Measurements from ENCODE around the gene SDC1.

SDC1 gene

DNA sequence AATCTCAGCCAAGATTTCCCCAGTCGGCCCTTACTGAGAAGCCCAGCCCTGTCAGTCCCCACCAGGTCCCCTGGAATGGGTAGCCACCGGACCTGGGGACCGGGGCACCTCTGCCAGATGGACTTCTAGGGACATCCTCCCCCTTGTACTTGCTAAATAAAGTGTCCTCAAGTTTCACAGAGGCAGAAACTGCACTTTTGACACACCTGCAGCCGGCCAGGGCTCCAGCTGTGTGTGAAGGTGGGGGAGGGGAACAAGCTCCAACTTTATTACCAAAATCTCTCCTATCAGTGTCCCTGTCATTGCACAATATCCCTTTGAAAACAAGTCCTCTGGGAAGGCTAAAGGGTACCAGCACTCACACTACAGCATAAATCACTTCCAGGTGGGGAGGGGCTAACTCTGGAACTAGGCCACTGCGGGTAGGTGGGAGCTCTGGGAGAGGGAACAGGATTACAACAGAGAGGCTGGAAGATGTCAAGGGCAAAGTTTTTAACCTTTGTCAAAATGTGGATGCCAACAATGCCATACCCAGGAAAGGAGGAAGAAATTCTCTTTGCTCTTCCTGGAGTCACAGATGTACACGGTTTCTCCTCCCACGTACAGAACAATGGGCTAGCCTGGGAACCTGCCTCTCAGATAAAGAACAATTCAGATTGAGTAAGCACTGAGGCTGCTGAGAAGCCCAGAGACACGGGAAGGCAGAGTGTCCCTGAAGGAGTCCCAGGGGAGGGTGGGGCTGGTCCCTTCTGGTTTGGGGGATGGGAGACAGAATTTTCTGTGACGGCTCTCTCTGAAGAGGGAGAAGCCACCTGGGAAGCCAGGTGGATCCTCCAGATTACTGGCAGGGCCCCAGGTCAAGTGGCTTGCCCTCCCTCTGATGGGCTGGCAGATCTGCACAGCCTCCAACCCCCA, 11.0 kb downstream of the SDC1 start:
- no peak for DNase-seq (ENCODE audit: low read depth)

DNA sequence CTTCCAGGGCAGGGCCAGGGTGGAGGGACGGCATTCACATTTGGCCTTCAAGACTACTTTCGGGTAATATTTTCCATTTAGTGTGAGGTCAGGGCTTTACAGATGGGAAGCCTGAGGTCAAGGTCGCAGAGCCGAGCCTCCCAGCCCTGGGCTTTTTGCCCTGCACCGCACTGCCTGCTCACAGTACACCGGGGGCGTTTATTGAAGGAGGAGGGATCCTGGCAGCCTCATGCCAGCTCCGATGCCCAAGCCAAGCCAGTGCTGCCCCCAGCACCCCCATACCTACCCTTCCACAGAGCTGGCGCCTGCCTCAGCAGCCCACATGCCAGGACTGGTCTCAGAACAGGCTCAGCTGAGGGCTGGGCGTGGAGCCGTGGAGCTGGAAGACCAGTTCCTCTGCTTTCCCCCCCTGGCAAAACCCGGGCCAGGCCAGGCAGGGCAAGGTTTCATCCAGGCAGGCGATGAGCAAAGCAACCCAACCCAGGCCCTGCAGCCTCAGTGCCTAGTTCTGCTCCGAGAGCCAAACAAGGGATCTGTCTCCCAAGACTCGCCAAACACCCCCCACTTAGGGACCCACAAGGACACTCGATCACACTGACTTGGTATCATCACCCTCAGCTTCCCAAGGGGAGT, 11.9 kb downstream of the SDC1 start:
- no peak for DNase-seq (ENCODE audit: low read depth)

DNA sequence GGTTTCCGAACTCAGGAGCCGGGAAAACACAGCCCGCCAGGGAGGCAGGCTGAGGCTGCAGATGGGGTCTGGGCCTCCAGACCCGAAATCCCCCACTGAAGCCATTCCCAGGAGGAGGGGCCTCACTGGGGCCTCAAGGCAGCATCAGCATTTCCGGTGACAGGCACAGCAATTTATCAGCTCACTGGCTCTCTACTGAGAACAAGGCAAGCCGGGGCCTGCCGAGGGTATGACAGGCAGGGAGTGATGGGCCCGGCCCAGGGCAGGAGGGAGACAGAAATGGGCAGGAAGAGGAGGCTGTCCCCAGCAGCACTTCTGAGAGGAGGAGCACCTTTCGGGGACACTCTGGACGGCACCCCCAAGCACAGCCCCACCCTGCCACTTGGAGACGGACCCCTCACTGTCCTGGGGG, 12.5 kb downstream of the SDC1 start:
- DNase-seq (ENCODE audit: low read depth), result peak; percentile 73

DNA sequence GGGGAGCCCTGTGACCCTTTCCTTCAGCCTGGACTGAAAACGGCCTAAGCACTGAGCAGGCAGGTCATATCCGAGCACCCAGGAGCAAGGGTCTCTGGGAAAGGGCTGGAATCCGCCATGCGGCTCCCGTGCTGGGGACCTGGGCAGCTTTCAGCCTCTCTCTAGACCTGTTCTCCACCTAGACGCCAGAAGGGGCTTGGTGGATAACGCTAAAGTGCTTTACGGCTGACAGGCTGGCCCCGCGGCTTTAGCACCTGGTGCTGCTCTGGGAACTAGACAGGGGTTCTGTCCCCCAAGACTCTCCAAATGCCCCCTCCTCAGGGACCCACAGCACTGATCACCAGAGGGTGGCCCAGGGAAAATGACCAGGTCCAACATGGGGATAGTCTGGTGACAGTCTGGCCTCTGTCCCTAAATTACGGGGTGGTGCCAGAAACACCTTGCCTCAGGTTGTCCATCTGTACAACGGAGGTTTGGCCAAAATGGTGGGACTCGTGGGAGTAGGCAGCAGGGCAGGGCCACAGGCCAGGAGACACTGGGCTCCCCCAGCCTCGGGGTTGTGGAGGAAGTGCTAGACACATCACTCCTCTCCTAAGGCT, 13.0 kb downstream of the SDC1 start:
- no peak for DNase-seq (ENCODE audit: low read depth)

DNA sequence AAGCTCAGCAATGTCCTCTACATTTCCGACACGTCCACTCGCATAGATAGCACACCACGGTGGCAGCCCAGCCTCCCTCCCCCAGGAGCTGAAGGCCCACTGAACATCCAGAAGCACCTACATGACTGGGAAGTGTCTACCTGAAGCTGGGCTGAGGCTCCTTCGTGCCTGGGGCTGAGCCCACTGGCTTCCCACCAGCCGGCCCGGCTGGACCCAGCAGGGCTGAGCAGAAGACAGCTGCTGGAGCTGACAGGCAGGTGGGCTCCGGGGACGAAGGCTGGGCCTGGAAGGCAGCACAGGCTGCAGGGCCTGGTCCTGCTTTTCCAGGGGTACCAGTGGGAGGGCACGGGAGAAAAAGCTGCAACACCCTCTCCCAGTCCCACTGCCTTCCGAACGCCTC, 13.5 kb downstream of the SDC1 start:
- DNase-seq (ENCODE audit: low read depth), result no peak

DNA sequence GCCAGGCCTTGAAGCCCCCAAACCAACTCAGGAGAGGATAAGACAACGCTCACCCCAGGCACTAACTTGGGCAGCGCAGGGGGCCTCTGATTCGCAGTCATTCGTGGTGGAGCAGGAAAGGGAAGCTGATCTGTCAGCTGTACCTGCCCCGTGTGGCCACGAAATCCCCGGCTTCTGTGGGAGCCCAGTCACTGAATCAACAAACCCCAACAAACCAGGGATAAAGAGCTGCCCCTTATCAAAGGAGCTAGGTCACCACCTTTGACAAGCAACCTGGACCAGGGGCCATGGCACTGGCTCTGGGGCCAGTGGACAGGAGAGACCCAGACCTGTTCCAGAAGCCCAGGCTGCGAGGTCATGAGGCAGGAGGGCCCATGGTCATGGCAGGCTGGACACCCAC, 14.5 kb downstream of the SDC1 start:
- DNase-seq (ENCODE audit: low read depth), result no peak

DNA sequence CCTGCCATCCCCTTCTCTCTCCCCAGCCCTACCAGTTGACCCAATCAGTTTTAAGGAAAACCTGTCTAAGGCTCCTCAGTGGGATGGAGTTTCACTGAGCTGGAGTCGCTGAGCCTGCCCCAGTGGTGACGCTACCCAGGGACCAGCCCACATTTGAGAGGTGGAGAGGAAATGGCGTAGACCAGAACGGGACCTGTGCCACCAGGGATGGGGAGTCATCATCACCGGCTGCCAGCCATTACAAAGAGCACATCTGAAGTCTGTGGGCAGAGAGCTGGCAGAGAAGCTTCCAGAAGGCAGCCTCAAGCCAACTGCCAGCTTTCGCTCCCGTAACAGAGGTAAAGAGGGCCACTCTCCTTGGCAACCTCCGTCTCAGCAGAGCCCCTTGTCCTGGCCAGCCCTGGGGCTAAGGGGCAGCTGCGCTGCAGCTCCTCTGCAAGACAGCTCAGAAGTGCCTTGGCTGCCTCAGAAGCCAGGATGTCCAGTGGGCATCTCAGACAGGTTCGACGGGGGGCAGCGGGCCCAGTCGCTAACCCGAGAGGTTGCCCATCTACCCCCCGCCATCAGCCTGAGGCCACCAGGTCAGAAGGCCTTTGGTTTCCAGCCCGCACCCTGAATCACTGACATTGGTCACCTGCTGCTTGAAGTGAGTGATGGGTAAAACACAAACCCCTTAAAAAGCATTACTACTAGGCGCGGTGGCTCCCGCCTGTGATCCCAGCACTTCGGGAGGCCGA, 15.4 kb downstream of the SDC1 start:
- DNase-seq (ENCODE audit: low read depth), result no peak

DNA sequence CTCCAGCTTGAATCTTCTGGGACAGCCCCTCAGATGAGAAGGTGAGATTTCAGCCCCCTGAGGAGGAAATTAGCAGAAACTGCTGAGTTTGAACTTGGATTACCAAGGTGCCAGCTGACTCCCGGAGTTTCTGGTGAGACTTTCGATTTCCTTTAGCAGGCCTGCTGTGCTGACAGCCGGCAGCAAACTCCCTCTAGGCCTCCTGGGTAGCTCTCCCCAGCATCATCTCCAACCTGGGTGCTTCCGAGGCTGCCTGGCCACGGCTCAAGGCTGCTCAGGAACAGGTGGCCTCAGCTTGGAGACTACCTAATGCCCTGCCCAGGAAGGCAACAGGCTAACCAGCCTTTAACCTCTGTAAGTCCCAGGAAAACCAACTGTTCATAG, 16.5 kb downstream of the SDC1 start:
- no peak for DNase-seq (ENCODE audit: low read depth)

DNA sequence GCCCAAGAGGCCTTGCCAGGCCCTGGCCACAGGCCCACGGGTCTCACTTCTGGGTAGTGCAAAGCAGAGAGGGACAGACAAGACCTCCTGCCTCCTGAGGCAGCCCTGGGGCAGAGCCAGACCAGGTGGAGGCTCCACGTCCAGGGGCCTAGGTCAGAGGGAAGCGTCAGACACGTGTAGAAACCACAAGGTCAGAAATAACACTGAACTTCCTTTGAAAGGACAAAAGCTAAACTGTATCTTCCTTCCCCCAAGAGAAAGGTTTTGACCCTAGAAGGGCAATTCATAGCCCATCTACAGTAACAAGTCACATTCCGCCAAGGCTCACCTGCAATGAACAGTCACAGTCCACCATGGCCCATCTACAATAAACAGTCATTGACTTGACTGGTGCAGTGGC, 17.9 kb downstream of the SDC1 start:
- DNase-seq (ENCODE audit: low read depth), result no peak

DNA sequence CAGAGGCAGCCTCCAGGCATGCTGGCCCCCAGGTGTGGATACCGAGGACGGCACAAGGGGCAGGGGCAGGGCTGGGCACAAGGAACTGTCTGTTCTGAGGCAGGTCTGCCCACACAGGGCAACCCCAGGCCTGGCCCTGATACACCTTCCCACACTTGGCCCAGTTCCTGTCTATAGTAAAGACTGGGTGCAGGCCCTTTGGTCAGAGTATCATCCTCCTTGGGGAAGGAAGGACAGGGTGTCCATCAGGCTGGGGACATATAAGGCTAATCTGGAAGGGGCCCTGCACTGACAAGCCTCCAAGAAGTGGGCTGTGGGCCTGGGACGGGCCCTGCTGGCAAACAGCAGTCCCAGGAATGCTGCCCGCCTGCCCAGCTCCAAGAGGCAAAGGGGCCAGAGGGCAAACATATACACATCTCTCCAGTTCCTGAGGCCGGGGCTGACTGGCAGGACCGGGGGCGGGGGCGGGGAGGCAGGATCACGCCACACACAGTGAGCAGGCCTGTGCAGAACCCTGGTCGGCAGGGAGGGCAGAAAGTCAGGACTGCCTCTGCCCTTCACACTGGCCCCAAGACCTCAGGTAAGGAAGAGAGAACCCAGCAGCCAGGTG, 18.9 kb downstream of the SDC1 start:
- no peak for DNase-seq (ENCODE audit: low read depth)

DNA sequence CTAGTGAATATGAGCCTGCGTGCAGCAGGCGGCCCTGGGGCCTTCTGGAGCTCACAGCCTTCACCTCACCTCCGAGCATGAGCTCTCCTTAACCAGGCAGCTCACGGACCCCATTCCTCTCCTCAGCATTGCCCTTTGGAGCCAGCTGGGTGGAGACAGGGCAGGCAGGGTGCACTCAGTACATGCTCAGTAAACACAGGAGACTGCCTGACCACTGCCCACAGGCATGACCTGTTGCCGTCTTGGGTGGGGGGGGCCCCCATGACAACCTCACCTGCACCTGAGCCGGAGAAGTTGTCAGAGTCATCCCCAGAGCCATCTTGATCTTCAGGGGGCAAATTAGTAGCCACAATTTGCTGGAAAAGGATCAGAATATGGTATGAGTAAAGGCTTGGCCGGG, 19.9 kb downstream of the SDC1 start:
- no peak for DNase-seq (ENCODE audit: low read depth)

DNA sequence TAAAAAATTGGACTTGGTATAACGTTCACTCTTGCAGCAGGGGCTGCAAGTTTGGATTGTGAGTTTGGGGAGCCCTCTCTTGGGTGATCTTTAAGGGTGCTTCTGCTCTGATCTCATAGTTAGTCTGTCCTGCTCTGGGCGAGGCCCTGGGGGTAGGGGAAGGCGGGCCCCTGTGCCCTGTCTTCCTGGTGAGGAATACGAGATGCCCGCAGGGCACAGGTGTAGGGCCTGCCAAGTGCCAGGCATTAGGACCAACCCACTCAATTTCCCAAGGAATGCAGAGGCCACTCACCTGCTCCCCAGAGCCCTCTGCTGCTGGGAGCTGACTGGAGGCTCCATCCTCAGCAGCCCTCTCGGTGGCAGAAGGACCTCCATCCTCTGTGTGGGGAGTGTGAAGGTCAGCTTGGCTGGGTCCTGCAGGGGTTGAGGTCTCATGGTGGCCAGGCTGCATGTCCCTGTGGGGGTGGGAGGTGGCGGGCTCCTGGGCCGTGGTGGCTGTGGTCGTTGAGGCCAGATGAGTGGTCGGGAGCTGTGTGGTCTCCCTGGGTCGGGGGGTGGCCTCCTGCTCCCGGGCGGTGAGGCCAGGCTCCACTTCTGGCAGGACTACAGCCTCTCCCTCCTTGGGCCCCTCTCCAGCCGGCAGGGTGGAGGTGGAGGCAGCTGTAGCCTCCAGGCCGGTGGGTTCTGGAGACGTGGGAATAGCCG, 21.3 kb downstream of the SDC1 start:
- no peak for DNase-seq (ENCODE audit: low read depth)

DNA sequence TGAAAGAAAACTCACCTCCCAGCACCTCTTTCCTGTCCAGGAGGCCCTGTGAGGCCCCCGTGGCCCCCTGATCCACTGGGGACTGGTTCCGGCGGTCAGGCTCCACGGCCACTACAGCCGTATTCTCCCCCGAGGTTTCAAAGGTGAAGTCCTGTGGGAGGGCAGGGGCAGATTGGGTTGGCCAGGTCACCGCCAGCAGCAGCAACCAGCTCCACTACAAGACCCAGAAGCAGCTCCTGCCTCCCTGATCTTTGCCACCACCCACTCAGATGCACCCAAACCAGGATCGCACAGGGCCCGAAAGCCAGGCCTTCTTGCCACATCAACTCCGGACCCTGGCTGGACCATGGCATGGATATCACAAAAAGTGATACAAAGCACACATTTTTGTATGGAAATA, 21.9 kb downstream of the SDC1 start:
- DNase-seq (ENCODE audit: low read depth), result no peak

DNA sequence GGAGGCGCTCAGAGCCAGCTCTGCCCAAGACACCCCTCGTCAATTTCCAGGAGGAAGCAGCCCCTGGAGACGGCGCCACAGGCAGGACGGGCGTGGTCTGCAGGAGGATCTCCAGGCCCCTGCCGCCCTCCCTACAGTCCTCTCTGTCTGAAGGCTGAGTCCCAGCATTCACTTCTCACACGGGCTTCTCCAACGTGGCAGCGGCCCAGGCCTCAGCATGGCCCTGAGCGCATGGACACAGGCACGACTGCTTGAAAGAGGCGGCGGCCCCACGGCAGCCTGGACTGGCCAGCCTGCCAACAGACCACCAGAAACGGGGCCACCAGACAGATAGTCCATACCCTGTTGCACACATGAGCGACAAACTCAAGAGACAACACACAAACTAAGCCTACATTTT, 23.3 kb downstream of the SDC1 start:
- no peak for DNase-seq (ENCODE audit: low read depth)

DNA sequence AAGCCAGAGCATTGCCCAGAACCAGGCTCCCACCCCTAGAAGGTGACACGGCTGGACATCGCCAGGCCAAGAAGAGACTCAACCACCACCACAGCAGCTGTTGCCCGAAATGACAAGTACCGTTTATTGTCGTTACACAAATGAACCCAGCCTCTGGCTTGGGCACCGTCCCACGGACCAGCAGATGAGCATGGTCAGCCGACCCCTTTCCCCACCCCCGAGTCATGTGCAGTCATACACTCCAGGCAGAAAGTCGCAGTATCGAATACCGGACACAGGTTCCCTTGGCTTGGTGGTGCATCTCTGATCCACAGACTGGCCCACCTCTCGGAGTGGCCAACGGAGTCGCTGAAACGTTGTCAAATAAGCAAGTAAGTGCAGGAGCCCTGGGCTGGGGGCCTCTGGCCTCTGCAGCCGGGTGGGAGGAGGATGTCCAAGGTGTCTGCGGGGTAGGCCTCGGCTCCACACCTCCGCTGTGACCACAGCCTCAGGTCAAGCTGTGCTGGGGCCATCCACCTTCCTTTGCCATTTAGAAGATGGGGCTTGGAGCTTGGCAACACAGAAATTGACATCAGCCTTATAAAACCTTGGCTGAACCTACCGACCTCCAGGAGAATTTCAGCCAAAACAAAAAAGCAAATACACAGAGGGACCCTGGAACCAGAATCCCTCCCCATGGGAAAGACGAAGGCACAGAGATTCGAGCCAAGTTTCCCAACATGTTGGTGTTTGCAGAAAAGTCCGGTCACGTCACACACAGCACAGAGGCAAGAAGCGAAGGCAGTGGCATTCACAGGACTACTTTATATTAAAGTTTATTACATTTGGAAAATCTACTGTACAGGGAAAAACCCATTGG, 24.0 kb downstream of the SDC1 start:
- DNase-seq (ENCODE audit: low read depth), result no peak

DNA sequence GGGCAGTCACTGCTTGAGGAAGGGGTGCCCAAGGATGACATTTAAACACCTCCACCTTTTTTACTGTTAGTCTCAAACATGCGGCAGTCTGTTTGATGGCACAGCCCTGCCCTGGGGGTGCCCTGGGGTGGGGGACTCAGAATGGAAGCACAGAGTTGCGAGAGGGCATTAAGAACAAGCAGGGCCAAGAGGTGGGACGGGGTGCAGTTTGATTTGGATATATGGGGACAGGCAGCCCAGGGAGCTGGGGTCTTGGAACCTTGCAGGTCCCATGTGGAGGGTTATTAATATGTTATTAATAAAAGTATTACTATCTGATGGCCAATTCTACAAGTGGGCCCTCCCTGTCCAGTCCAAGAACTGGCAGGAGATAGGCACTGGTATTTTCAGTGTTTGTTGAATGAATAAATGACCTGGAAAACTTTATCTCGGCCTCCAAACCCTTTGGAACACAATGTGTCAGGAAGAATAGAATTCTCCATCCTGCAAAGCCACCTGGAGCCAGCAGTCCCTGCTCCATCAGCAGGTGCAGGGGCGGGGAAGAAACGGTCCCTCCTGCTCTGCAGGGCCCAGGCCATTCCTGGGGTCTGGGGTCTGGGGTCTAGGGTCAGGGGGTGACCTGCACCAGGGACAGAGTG, 25.2 kb downstream of the SDC1 start:
- no peak for DNase-seq (ENCODE audit: low read depth)

DNA sequence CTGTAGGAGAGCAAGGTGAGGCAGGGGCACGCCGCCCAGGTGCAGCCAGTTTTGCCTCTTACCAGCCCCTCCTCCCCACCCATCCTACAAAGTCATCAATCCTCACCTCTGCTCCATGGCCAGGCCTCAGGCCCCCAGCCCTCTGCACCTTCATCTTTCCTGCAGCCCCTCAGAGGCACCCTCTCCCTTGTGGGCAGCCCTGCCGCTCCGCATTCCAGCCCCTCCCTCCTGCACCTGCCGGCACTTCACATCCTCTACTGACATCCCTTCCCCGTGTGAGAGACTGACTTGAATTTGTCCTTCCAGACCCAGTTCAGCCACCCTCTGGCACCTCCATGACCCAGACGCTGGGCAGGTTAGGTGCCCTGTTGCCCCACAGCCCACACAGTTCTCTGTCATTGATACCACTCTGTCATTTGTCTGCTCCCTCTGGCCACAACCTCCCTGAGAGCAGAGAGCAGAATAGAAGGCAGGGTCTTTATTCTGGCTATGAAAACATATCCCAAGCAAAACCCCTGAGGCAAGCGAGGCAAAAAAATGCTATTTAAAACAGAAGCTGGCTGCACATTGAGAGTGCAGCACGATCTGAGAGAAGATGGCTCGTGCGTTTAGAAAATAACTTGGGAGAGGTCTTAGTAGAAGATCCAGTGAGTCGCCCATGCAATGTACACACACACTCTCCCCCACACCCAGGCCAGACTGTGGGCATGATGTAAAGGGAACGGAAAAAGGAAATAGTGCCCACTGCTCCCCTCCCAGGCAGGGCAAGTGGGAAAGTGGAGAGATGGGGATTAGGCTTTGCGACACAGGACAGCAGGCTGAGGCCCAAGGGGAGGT, 25.9 kb downstream of the SDC1 start:
- no peak for DNase-seq (ENCODE audit: low read depth)

DNA sequence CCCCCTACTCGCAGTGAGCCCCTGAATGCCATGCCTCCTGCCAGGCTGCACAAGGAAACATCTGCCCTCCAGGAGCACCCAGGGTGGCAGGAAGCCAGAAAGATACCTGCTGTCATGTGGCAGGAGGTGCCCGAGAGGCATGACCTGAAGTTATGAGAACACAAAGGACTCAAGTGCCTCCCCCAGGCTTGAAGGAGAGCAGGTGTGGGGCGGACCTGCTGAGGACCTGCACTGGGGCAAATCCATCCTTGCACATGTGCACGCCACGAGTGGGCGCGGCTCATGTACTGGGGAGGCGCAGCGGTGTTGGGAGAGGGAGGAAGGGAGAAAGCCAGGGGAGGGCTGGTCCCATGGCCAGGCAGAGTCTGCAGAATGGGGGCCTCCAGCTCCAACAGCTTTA, 26.9 kb downstream of the SDC1 start:
- DNase-seq (ENCODE audit: low read depth), result no peak

DNA sequence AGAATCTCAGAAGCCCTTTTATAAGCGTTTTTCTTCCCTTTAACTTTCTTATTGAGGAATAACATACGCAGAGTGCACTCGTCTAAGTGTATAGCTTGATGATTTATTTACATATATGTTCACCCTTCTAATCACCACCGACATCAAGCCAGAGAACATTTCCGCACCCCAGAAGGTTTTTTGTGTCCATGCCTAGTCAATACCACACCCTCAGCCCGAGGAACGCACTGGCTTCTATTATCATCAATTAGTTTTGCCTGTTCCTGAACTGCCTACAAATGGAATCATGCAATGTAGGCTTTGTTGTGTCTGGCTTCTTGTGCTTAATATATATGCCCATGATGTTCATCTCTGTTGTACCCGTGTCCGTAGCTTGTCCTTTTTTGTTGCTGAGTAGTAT, 27.7 kb downstream of the SDC1 start:
- no peak for DNase-seq (ENCODE audit: low read depth)
